Glomerular endothelial cell (primary cell): ENCODE data around the gene PAPOLB. TPM values are rescaled to one million over a fixed set of nuclear protein-coding genes. Genes with fewer than 3 reads are reported as not detected.

Experiments
- total RNA-seq: library from RNA; depleted of rRNA; stranded (reverse); fragments of >200 nt; gene quantifications from 2 replicates; pipeline ENCODE4 v1.2.3, GENCODE V29; 2015

PAPOLB gene
- total RNA-seq, 1 donor from 2014 or later, result not detected

Other genes starting within 250 kb of the PAPOLB start
- 50.8 and 56.3 TPM in 2 replicates for gene FOXK1, start 179.7 kb downstream of the PAPOLB start, total RNA-seq
- gene AP5Z1, start 86.4 kb downstream of the PAPOLB start, total RNA-seq, result 60.9 and 76.0 TPM in 2 replicates
- 2.9 and 3.4 TPM in 2 replicates for gene RADIL, start 21.7 kb upstream of the PAPOLB start, total RNA-seq
- not detected in 2 replicates for gene MMD2, start 97.2 kb upstream of the PAPOLB start, total RNA-seq
- gene RBAK, start 183.8 kb upstream of the PAPOLB start, total RNA-seq, result 6.5 and 8.4 TPM in 2 replicates